Neural crest cell (in vitro differentiated cells): ENCODE results near the gene DAPK1. TPM values are rescaled to one million over a fixed set of nuclear protein-coding genes. Genes with fewer than 3 reads are reported as not detected.
A peak's percentile ranks its signal among the peaks of the same experiment; 100 is the strongest.

Experiments used
- DNase-seq: peaks from one replicate; pipeline ENCODE4 v3.0.0; 2021; ENCODE audit warnings: low read depth, mixed read lengths, low spot score
- H3K27ac Mint-ChIP-seq: one replicate; pipeline ENCODE4 v1.8.0; 2021; ENCODE audit warnings: mild to moderate bottlenecking, mixed read lengths; ENCODE audit not compliant: unreplicated experiment
- H3K27me3 Mint-ChIP-seq: 2 replicates; pipeline ENCODE4 v1.8.0; 2021; ENCODE audit warnings: low read depth, mild to moderate bottlenecking, mixed read lengths
- H3K36me3 Mint-ChIP-seq: 2 replicates; pipeline ENCODE4 v1.8.0; 2021; ENCODE audit warnings: low read depth, mild to moderate bottlenecking, mixed read lengths
- H3K4me1 Mint-ChIP-seq: 2 replicates; pipeline ENCODE4 v1.8.0; 2021; ENCODE audit warnings: mixed read lengths
- H3K4me3 Mint-ChIP-seq: one replicate; pipeline ENCODE4 v1.8.0; 2021; ENCODE audit warnings: mild to moderate bottlenecking, mixed read lengths
- H3K9me3 Mint-ChIP-seq: 2 replicates; pipeline ENCODE4 v1.8.0; 2021; ENCODE audit warnings: mixed read lengths
- CTCF ChIP-seq: fragments of 200-600 bp; sonication (generic); conservative IDR thresholded peaks from 2 replicates; pipeline ENCODE4 v1.5.0; 2021; ENCODE audit warnings: antibody characterized with exemption, mild to moderate bottlenecking
- total RNA-seq: library from RNA; stranded (reverse); gene quantifications from 2 replicates; pipeline ENCODE4 v1.2.1, GENCODE V29; 2021

DAPK1 gene
- total RNA-seq, 1 donor from 2014 or later: 62.7 TPM

- Mint-ChIP-seq H3K4me3 (no peak overlapping the region), H3K4me1 (peaks cover 4% of the 10 kb centered on the region), H3K36me3 (peaks cover 23% of the 10 kb centered on the region), H3K9me3 (no peaks in the 10 kb centered on the region), H3K27me3 (no peaks in the 10 kb centered on the region), H3K27ac (no peak overlapping the region)
- no peak for TF ChIP-seq CTCF
- no peak for DNase-seq
Observed at GRCh38 chr9:87628346-87628745, 130.7 kb downstream of the DAPK1 start.

GRCh38 chr9:87629104-87629503 is 131.4 kb downstream of the DAPK1 start:
- H3K27ac Mint-ChIP-seq: no peak overlapping the region
- no peaks in the 10 kb centered on the region for H3K9me3 Mint-ChIP-seq
- no peak for DNase-seq
- TF ChIP-seq CTCF: no peak
- no peak overlapping the region for H3K4me3 Mint-ChIP-seq
- no peaks in the 10 kb centered on the region for H3K27me3 Mint-ChIP-seq
- H3K36me3 Mint-ChIP-seq: peaks cover 23% of the 10 kb centered on the region
- no peaks in the 10 kb centered on the region for H3K4me1 Mint-ChIP-seq

- Mint-ChIP-seq H3K4me3 (no peak overlapping the region), H3K27ac (no peak overlapping the region), H3K36me3 (peaks cover 19% of the 10 kb centered on the region), H3K27me3 (no peaks in the 10 kb centered on the region), H3K9me3 (no peaks in the 10 kb centered on the region), H3K4me1 (no peaks in the 10 kb centered on the region)
- TF ChIP-seq CTCF: no peak
- DNase-seq: no peak
Observed at GRCh38 chr9:87630266-87630665, 132.6 kb downstream of the DAPK1 start.

GRCh38 chr9:87630846-87631245 is 133.2 kb downstream of the DAPK1 start:
- H3K27me3 Mint-ChIP-seq: no peaks in the 10 kb centered on the region
- H3K4me1 Mint-ChIP-seq: peaks cover 3% of the 10 kb centered on the region
- no peak for DNase-seq
- H3K27ac Mint-ChIP-seq: no peak overlapping the region
- TF ChIP-seq CTCF: no peak
- peaks cover 19% of the 10 kb centered on the region for H3K36me3 Mint-ChIP-seq
- H3K4me3 Mint-ChIP-seq: no peak overlapping the region
- H3K9me3 Mint-ChIP-seq: no peaks in the 10 kb centered on the region

- no peak for DNase-seq
- peaks cover 25% of the 10 kb centered on the region for H3K36me3 Mint-ChIP-seq
- no peaks in the 10 kb centered on the region for H3K27me3 Mint-ChIP-seq
- H3K9me3 Mint-ChIP-seq: no peaks in the 10 kb centered on the region
- H3K27ac Mint-ChIP-seq: peak overlapping the region; percentile 95
- H3K4me1 Mint-ChIP-seq: peaks cover 3% of the 10 kb centered on the region
- H3K4me3 Mint-ChIP-seq: no peak overlapping the region
- TF ChIP-seq CTCF: no peak
Observed at GRCh38 chr9:87635656-87636501, 138.2 kb downstream of the DAPK1 start.
